ENCODE measurements around the gene TMEM209.

Gene TMEM209

DNA sequence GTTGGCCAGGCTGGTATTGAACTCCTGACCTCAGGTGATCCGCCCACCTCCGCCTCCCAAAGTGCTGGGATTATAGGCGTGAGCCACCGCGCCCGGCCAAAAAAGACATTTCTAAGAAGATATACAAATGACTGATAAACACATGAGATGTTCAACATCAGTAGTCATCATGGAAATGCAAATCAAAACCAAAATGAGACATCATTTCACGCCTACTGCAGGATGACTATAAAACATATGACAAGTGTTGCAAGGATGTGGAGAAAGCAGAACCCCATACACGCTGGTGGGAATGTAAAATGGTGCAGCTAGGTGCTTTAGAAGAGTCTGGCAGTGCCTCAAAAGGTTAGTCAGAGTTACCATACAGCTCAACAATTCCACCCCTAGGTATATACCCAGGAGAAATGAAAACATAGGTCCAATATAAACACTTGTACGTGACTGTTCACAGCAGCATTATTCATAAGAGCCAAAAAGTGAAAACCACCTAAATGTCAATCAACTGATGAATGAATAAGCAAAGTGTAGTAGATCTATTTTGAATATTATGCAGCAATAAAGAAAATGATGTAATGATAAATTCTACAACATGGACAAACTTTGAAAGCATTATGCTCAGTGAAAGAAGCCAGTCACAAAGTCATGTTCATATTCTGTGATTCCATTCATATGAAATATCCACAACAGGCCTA, 24.5 kb downstream of the TMEM209 start:
- DNase-seq (ENCODE audit: low read depth, low spot score) = no peak

GRCh38 chr7:130179631-130180030, 25.6 kb downstream of the TMEM209 start:
- no peak overlapping the region for H3K4me3 ChIP-seq (ENCODE audit: low read length)
- DNase-seq (ENCODE audit: low read depth, low spot score) = no peak

More for the DNA sequence above, 24.5 kb downstream of the TMEM209 start:
- H3K4me3 ChIP-seq (ENCODE audit: low read length) = no peak overlapping the region

- DNase-seq (ENCODE audit: low read depth, low spot score) = no peak
- no peak overlapping the region for H3K4me3 ChIP-seq (ENCODE audit: low read length)
Observed at GRCh38 chr7:130178251-130178650, 27.0 kb downstream of the TMEM209 start.

- H3K4me3 ChIP-seq (ENCODE audit: low read length) = no peak overlapping the region
- no peak for DNase-seq (ENCODE audit: low read depth, low spot score)
Observed at GRCh38 chr7:130174237-130174959, 30.8 kb downstream of the TMEM209 start.

GRCh38 chr7:130162196-130162595, 43.0 kb downstream of the TMEM209 start:
- no peak overlapping the region for H3K4me3 ChIP-seq (ENCODE audit: low read length)
- no peak for DNase-seq (ENCODE audit: low read depth, low spot score)

DNA sequence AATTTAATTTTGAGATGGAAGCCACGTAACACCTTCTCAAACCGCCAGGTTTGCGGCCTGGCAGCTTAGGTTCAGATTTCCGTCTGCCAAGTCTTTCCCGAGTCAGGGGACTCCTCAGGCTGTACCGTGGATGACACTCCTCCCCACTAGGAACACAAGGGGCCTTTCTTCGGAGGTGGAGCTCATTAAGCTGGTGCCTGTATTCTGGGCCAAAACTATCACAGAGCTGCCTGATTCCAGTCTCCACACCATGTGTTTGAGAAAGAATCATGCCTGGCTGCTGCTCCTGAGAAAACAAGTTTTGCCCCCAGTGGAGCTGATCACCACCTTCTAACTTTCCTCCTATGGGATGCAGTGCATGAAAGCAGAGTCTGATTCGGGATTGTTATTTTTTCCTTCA, 44.8 kb downstream of the TMEM209 start:
- no peak for DNase-seq (ENCODE audit: low read depth, low spot score)
- no peak overlapping the region for H3K4me3 ChIP-seq (ENCODE audit: low read length)

DNA sequence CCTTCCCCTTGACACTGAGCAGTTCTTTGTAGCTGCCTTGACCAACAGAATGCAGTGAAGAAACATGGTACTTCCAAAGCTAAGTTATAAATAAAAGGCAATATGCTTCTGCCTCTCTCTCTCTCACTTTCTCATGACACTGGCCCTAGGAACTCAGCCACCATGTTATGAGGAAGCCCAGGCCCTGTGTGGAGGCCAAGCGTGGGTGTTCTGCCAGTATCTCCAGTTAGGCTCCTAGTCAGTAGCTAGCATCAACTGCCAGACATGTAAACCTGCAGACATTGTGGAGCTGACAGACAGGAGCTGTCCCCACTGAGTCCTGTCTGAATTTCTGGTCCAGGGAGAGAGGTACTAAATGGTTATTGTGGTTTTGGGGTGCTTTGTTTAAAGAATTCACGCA, 45.2 kb downstream of the TMEM209 start:
- no peak for DNase-seq (ENCODE audit: low read depth, low spot score)
- H3K4me3 ChIP-seq (ENCODE audit: low read length) = no peak overlapping the region

DNA sequence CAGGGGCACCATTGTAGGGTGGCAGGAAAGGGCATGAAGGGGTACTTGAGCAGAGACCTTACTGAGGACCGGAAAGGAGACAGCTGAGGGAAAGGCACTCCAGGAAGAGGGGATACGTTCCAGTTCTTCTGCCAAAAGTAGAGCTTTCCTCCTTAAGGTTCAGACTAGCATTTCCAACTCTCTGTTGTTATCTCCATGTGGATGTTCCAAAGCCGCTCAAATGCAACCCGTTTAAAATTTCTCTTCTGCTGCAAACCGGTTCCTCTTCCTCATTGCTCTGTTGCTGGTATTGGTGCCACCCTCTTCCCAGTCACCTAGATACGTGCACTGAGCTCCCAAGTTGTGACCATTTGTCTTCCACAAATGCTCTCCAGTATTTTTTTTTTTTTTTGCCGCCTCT, 47.5 kb downstream of the TMEM209 start:
- no peak overlapping the region for H3K4me3 ChIP-seq (ENCODE audit: low read length)
- DNase-seq (ENCODE audit: low read depth, low spot score) = no peak

- H3K4me3 ChIP-seq (ENCODE audit: low read length) = no peak overlapping the region
- DNase-seq (ENCODE audit: low read depth, low spot score) = no peak
Observed at GRCh38 chr7:130156140-130156539, 49.1 kb downstream of the TMEM209 start.

DNA sequence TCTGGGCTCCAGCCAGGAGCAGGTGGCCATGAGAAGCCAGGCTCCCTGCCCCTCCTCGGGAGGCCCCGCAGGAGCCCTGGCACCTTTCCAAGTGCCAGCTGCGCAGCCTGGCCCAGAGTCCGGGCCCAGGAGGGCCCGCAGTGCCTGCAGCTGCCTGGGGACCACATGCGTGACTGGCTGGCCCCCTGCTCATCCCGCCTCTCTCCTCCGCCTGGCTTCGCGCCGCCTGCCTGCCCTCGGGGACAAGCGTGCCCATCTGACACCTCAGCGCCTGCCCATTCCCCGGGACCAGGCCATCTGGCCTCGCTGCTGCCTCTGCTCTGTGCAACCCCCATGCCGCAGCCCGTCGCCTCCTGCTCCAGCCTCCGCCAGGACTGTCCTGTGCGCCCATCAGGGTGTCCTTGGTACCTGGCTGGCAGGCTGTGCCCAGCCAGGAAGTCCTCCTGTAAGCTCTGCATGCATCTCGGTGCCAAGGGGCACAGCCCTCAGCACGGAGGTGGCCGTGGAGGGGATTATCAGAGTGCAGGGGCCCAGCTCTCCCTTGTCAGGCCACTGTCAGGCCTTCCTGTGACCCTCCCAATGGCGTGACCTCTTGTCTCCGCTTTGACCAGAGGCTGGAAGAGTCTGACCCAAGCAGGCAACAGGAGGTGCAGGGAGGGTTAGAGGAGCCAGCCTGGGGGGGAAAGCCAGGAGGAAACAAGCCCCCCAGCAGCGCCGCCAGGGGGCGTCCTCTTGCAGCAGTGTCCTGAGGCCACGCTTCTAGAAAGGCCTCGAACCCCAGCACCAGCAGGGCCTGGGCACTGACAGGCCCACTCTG, 50.5 kb downstream of the TMEM209 start:
- DNase-seq (ENCODE audit: low read depth, low spot score) = peak; percentile 21
- no peak overlapping the region for H3K4me3 ChIP-seq (ENCODE audit: low read length)

DNA sequence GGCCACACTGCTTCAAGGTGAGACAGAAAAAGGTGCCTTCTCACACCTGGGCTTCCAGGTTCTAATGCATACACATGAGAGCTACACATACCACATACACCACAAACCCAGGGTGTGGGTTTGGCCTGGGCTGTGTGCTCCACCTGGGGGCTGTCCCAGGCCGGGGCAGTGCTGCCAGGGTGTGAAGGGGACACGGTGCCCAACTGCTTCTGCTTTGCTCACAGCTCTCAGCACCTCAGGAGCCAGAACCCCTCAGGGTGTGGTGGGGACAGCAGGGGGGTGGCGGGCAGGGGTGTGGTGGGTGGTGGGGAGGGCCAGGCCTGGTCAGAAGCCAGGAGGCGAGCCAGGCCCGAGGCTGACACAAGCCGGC, 51.1 kb downstream of the TMEM209 start:
- no peak for DNase-seq (ENCODE audit: low read depth, low spot score)
- no peak overlapping the region for H3K4me3 ChIP-seq (ENCODE audit: low read length)

- no peak overlapping the region for H3K4me3 ChIP-seq (ENCODE audit: low read length)
- DNase-seq (ENCODE audit: low read depth, low spot score) = no peak
Observed at GRCh38 chr7:130153211-130153908, 51.8 kb downstream of the TMEM209 start.

- no peak overlapping the region for H3K4me3 ChIP-seq (ENCODE audit: low read length)
- DNase-seq (ENCODE audit: low read depth, low spot score) = no peak
Observed at GRCh38 chr7:130152493-130153210, 52.6 kb downstream of the TMEM209 start.

- peak; percentile 52 for DNase-seq (ENCODE audit: low read depth, low spot score)
Observed at GRCh38 chr7:130151591-130152492, 53.4 kb downstream of the TMEM209 start.

GRCh38 chr7:130150587-130150986, 54.6 kb downstream of the TMEM209 start:
- no peak for DNase-seq (ENCODE audit: low read depth, low spot score)
- no peak overlapping the region for H3K4me3 ChIP-seq (ENCODE audit: low read length)

More at GRCh38 chr7:130151591-130152492, 53.4 kb downstream of the TMEM209 start:
- no peak overlapping the region for H3K4me3 ChIP-seq (ENCODE audit: low read length)

- no peak for DNase-seq (ENCODE audit: low read depth, low spot score)
- no peak overlapping the region for H3K4me3 ChIP-seq (ENCODE audit: low read length)
Observed at GRCh38 chr7:130149281-130150139, 55.7 kb downstream of the TMEM209 start.

GRCh38 chr7:130148561-130148960, 56.6 kb downstream of the TMEM209 start:
- no peak for DNase-seq (ENCODE audit: low read depth, low spot score)
- no peak overlapping the region for H3K4me3 ChIP-seq (ENCODE audit: low read length)

Data from Jurkat, Clone E6-1 (cell line).